Measurements from ENCODE around the gene CASQ2.
A peak's percentile ranks its signal among the peaks of the same experiment; 100 is the strongest.

CASQ2 gene

DNA sequence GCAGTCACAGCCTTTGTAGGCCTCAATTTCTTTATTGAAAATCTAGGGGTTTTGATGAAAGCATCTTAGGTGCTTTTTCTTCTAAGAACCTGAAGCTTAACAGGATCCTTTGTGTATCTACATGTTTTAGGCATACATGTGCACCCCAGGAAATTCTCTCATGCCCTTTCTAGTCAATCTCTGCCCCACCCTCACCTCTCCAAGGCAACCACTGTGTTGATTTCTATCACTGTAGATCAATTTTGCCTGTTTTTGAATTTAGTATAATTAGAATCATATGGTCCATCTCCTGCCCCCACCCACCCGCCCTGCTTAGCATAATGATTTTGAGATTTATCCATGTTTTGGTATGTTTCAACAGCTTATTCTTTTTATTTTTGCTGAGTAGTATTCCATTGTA is 107.4 kb downstream of the CASQ2 start:
- WGBS (ENCODE audit: insufficient coverage): no CpG with 5 or more reads among the region's 1 CpG
- ChIA-PET POLR2A (no interaction called here), CTCF (interaction anchor here (0.8 to 2.4 kb wide), 4 partner anchors 9 to 53 kb away, joined by 3 to 8 read pairs (median 5); no protein-coding TSS in a partner anchor)
- H3K27me3 ChIP-seq (replicated peaks in 2 of 5; ENCODE audit: control insufficient read depth in 4 of 5, insufficient read depth in 5 of 5, low read length in 4 of 5): no peaks in the 10 kb centered on the region
- H3K4me3 ChIP-seq (ENCODE audit: control insufficient read depth in 1 of 7, extremely low read depth in 1 of 7, insufficient read depth in 4 of 7, low read depth in 2 of 7, low read length in 6 of 7): no peak overlapping the region
- no peak for DNase-seq
- no peaks in the 10 kb centered on the region for H3K9me3 ChIP-seq (ENCODE audit: control extremely low read depth in 1 of 5, control insufficient read depth in 4 of 5, insufficient read depth in 2 of 5, low read depth in 1 of 5, low read length in 4 of 5)
- peaks cover 0 to 10% (median under 1%) of the 10 kb centered on the region in 4 experiments for H3K4me1 ChIP-seq (ENCODE audit: control extremely low read depth in 1 of 4, control insufficient read depth in 4 of 4, insufficient read depth in 4 of 4, low read length in 3 of 4)
- H3K36me3 ChIP-seq (ENCODE audit: control insufficient read depth in 4 of 4, insufficient read depth in 4 of 4, low read length in 3 of 4): peaks cover 24 to 75% (median 47%) of the 10 kb centered on the region in 4 experiments
- H3K27ac ChIP-seq (ENCODE audit: insufficient read depth in 1 of 2, low read depth in 1 of 2, low read length in 2 of 2, poor library complexity in 1 of 2, severe bottlenecking in 2 of 2): no peak overlapping the region

DNA sequence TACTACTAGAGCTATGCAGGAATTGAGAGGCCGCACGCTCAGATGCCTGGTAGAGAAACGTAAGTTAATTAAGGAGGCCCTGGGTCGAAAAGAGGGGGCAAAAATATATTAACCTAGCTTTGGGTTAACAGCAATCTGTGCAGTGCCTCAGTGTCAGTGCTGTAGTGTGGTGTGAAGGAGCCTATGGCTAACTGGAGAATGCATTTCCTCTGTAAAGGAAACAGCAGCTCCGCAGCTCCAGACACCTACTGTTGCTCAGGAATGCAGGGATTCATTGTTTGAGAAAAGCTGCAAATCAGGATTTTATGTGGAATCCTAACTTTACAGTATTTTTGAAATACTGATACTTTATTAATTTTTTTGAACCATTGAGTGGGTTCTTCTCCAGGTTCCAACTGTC is 108.4 kb downstream of the CASQ2 start:
- ChIA-PET POLR2A (no interaction called here), CTCF (interaction anchor here (0.6 to 2.4 kb wide), 6 partner anchors 9 to 52 kb away, joined by 3 to 8 read pairs (median 4); no protein-coding TSS in a partner anchor)
- Histone ChIP-seq H3K27me3 (replicated peaks in 2 of 5; ENCODE audit: control insufficient read depth in 4 of 5, insufficient read depth in 5 of 5, low read length in 4 of 5) (no peaks in the 10 kb centered on the region), H3K9me3 (ENCODE audit: control extremely low read depth in 1 of 5, control insufficient read depth in 4 of 5, insufficient read depth in 2 of 5, low read depth in 1 of 5, low read length in 4 of 5) (no peaks in the 10 kb centered on the region), H3K36me3 (ENCODE audit: control insufficient read depth in 4 of 4, insufficient read depth in 4 of 4, low read length in 3 of 4) (peaks cover 19 to 65% (median 42%) of the 10 kb centered on the region in 4 experiments), H3K4me1 (ENCODE audit: control extremely low read depth in 1 of 4, control insufficient read depth in 4 of 4, insufficient read depth in 4 of 4, low read length in 3 of 4) (peaks cover 3 to 19% (median 10%) of the 10 kb centered on the region in 4 experiments), H3K4me3 (ENCODE audit: control insufficient read depth in 1 of 7, extremely low read depth in 1 of 7, insufficient read depth in 4 of 7, low read depth in 2 of 7, low read length in 6 of 7) (no peak overlapping the region), H3K27ac (ENCODE audit: insufficient read depth in 1 of 2, low read depth in 1 of 2, low read length in 2 of 2, poor library complexity in 1 of 2, severe bottlenecking in 2 of 2) (no peak overlapping the region)
- WGBS (ENCODE audit: insufficient coverage): 98% methylated on average over 5 of the region's 5 CpGs
- DNase-seq: no peak

DNA sequence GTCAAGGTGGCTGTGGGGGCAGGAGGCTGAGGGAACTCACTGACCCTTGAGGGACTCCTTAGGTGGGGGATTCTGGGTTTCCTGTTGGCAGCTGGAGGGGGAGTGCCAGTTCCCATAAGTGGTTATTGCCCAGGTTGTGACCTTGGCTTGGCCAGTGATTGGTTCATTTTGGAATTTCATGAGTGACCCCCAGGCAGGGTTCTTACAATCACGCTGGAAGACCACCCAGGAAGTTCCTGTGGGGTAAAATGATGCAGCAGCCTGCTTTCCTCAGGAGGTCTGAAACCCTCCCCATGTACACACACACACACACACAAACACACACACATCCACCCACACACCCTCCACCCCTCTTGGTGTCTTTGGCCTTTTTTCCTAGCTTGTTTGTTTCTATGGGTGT is 109.9 kb downstream of the CASQ2 start:
- WGBS (ENCODE audit: insufficient coverage): no CpG with 5 or more reads among the region's 1 CpG
- Histone ChIP-seq H3K27me3 (replicated peaks in 2 of 5; ENCODE audit: control insufficient read depth in 4 of 5, insufficient read depth in 5 of 5, low read length in 4 of 5) (no peaks in the 10 kb centered on the region), H3K36me3 (ENCODE audit: control insufficient read depth in 4 of 4, insufficient read depth in 4 of 4, low read length in 3 of 4) (peaks cover 15 to 50% (median 31%) of the 10 kb centered on the region in 4 experiments), H3K4me1 (ENCODE audit: control extremely low read depth in 1 of 4, control insufficient read depth in 4 of 4, insufficient read depth in 4 of 4, low read length in 3 of 4) (peaks cover 3 to 33% (median 23%) of the 10 kb centered on the region in 4 experiments), H3K4me3 (ENCODE audit: control insufficient read depth in 1 of 7, extremely low read depth in 1 of 7, insufficient read depth in 4 of 7, low read depth in 2 of 7, low read length in 6 of 7) (no peak overlapping the region), H3K27ac (ENCODE audit: insufficient read depth in 1 of 2, low read depth in 1 of 2, low read length in 2 of 2, poor library complexity in 1 of 2, severe bottlenecking in 2 of 2) (no peak overlapping the region), H3K9me3 (ENCODE audit: control extremely low read depth in 1 of 5, control insufficient read depth in 4 of 5, insufficient read depth in 2 of 5, low read depth in 1 of 5, low read length in 4 of 5) (no peaks in the 10 kb centered on the region)
- ChIA-PET POLR2A (interaction anchor here (0.6 kb wide), 1 partner anchor 26 kb away, joined by 3 read pairs; no protein-coding TSS in a partner anchor), CTCF (interaction anchor here (1.7 kb wide), 1 partner anchor 10 kb away, joined by 3 read pairs; no protein-coding TSS in a partner anchor)
- DNase-seq: no peak

DNA sequence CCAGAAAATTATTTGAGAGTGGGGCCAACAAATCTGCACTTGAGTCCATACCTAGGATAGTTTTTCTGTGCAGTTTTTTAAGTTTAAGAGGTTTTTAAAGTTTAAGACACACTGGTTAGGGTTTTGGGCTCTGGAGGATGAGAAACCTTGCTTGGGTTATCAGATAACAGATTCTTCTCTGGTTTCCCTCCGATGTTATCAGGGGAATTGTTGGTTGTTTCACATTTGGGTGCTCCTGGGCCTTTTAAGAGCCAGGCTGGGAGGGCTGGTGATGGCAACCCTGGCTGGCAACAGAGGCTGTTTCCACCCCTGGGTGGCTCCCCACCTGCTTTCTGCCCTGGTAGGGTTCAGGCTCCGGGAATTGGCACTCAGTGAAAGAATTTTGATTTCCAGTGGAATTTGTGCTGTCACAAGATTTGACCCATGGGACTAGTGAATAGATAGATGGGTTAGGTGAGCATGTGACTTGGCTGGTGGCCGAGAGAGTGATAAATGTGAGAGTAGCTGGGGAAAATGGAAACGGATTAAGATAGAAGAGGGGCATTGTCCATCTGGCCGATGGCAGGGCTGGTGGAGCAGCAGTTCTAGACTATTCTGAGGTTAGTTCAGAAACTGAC is 111.9 kb downstream of the CASQ2 start:
- no peaks in the 10 kb centered on the region for H3K9me3 ChIP-seq (ENCODE audit: control extremely low read depth in 1 of 5, control insufficient read depth in 4 of 5, insufficient read depth in 2 of 5, low read depth in 1 of 5, low read length in 4 of 5)
- peaks cover 3 to 37% (median 23%) of the 10 kb centered on the region in 4 experiments for H3K4me1 ChIP-seq (ENCODE audit: control extremely low read depth in 1 of 4, control insufficient read depth in 4 of 4, insufficient read depth in 4 of 4, low read length in 3 of 4)
- POLR2A ChIA-PET: no interaction called here
- peaks cover 14 to 46% (median 32%) of the 10 kb centered on the region in 4 experiments for H3K36me3 ChIP-seq (ENCODE audit: control insufficient read depth in 4 of 4, insufficient read depth in 4 of 4, low read length in 3 of 4)
- H3K27ac ChIP-seq (ENCODE audit: insufficient read depth in 1 of 2, low read depth in 1 of 2, low read length in 2 of 2, poor library complexity in 1 of 2, severe bottlenecking in 2 of 2): no peak overlapping the region
- 84% methylated on average over 4 of the region's 5 CpGs for WGBS (ENCODE audit: insufficient coverage)
- H3K27me3 ChIP-seq (replicated peaks in 2 of 5; ENCODE audit: control insufficient read depth in 4 of 5, insufficient read depth in 5 of 5, low read length in 4 of 5): no peaks in the 10 kb centered on the region
- no peak for DNase-seq
- CTCF ChIA-PET: interaction anchor here (1.4 kb wide), 1 partner anchor 47 kb away, joined by 3 read pairs; no protein-coding TSS in a partner anchor
- no peak overlapping the region for H3K4me3 ChIP-seq (ENCODE audit: control insufficient read depth in 1 of 7, extremely low read depth in 1 of 7, insufficient read depth in 4 of 7, low read depth in 2 of 7, low read length in 6 of 7)

DNA sequence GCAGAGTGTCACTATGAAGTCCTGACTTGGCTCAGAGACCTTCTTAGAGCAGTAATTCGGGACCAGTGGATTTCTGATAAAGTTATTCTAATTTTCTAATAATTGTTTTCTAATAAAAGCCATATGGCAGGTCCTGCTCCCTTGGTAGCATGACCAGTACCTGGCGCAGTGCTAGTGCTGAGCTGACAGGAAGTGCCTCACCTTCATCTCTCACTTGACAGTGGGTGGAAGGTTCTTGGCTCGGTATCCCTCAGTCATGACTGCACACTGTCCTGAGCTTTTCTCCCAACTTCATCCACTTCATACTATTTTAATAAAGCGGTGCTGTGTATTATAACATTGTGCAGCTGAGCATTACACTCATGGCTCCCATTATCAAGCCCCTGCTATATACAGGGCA is 112.6 kb downstream of the CASQ2 start:
- Histone ChIP-seq H3K4me1 (ENCODE audit: control extremely low read depth in 1 of 4, control insufficient read depth in 4 of 4, insufficient read depth in 4 of 4, low read length in 3 of 4) (peaks cover 3 to 39% (median 26%) of the 10 kb centered on the region in 4 experiments), H3K4me3 (ENCODE audit: control insufficient read depth in 1 of 7, extremely low read depth in 1 of 7, insufficient read depth in 4 of 7, low read depth in 2 of 7, low read length in 6 of 7) (no peak overlapping the region), H3K36me3 (ENCODE audit: control insufficient read depth in 4 of 4, insufficient read depth in 4 of 4, low read length in 3 of 4) (peaks cover 11 to 43% (median 31%) of the 10 kb centered on the region in 4 experiments), H3K9me3 (ENCODE audit: control extremely low read depth in 1 of 5, control insufficient read depth in 4 of 5, insufficient read depth in 2 of 5, low read depth in 1 of 5, low read length in 4 of 5) (no peaks in the 10 kb centered on the region), H3K27me3 (replicated peaks in 2 of 5; ENCODE audit: control insufficient read depth in 4 of 5, insufficient read depth in 5 of 5, low read length in 4 of 5) (no peaks in the 10 kb centered on the region), H3K27ac (ENCODE audit: insufficient read depth in 1 of 2, low read depth in 1 of 2, low read length in 2 of 2, poor library complexity in 1 of 2, severe bottlenecking in 2 of 2) (no peak overlapping the region)
- POLR2A ChIA-PET: no interaction called here
- CTCF ChIA-PET: no interaction called here
- 100% methylated on average over 1 of the region's 4 CpGs for WGBS (ENCODE audit: insufficient coverage)
- no peak for DNase-seq

DNA sequence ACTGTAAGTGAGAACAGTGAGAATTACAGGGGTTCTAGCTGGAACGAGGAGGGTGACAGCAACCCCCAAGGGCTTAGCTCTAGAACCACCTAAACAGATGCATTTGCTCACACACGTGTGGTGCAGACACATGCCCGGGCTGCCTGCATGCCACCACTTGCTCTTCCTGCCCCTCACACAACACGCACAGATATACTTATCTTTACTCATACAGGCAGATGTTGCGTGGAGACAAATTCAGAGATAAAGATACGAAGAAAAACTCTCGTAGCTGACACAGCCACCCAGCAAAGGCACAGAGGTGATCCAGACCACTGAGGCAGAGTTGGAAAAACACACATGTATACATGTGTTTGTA is 113.2 kb downstream of the CASQ2 start:
- Histone ChIP-seq H3K27me3 (replicated peaks in 2 of 5; ENCODE audit: control insufficient read depth in 4 of 5, insufficient read depth in 5 of 5, low read length in 4 of 5) (no peaks in the 10 kb centered on the region), H3K4me3 (ENCODE audit: control insufficient read depth in 1 of 7, extremely low read depth in 1 of 7, insufficient read depth in 4 of 7, low read depth in 2 of 7, low read length in 6 of 7) (peak overlapping the region in 4 of 7 experiments; percentile 15 to 53 (median 42)), H3K27ac (ENCODE audit: insufficient read depth in 1 of 2, low read depth in 1 of 2, low read length in 2 of 2, poor library complexity in 1 of 2, severe bottlenecking in 2 of 2) (peak overlapping the region; percentile 61 to 78), H3K36me3 (ENCODE audit: control insufficient read depth in 4 of 4, insufficient read depth in 4 of 4, low read length in 3 of 4) (peaks cover 11 to 37% (median 28%) of the 10 kb centered on the region in 4 experiments), H3K9me3 (ENCODE audit: control extremely low read depth in 1 of 5, control insufficient read depth in 4 of 5, insufficient read depth in 2 of 5, low read depth in 1 of 5, low read length in 4 of 5) (no peaks in the 10 kb centered on the region), H3K4me1 (ENCODE audit: control extremely low read depth in 1 of 4, control insufficient read depth in 4 of 4, insufficient read depth in 4 of 4, low read length in 3 of 4) (peaks cover 3 to 42% (median 28%) of the 10 kb centered on the region in 4 experiments)
- WGBS (ENCODE audit: insufficient coverage): 11% methylated on average over 5 of the region's 7 CpGs
- DNase-seq: peak; percentile 43 to 88 (median 77)
- ChIA-PET CTCF (interaction anchor here (2.1 to 4.2 kb wide), 2 partner anchors 8 to 14 kb away, joined by 5 to 16 read pairs; no protein-coding TSS in a partner anchor), POLR2A (interaction anchor here (0.7 kb wide), 1 partner anchor 9 kb away, joined by 3 read pairs; no protein-coding TSS in a partner anchor)
